Measurements from ENCODE around the gene RHBDF2.

DNA sequence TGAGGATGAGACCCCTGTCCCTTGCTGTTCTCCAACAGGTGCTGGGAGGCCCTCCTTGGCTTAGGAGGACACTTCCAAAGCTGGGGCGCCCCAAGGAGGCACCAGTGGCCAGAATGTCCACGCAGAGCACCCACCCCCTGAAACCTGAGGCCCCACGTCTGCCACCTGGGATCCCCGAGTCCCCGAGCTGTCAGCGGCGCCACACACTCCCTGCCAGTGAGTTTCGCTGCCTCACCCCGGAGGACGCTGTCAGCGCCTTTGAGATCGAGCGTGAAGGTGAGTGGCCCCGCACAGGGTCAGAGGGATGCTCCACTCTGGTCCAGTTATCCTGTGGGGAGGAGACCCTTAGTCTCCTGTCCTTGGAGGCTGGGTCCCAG is 32.6 kb downstream of the RHBDF2 start:
- TF ChIP-seq POLR2A (IDR thresholded peaks at IDR 0.05) (no peak), CTCF (IDR thresholded peaks at IDR 0.05) (no peak)

Data from suprapubic skin (tissue), 3 donors.